Measurements from ENCODE around the gene ABCA8. TPM values are rescaled to one million over a fixed set of nuclear protein-coding genes. Genes with fewer than 3 reads are reported as not detected.
A peak's percentile ranks its signal among the peaks of the same experiment; 100 is the strongest.

The ABCA8 gene
- polyA plus RNA-seq, 4 donors: 1.2 to 3.8 (median 1.4) TPM

GRCh38 chr17:68943123-68943811 lies 11.9 kb downstream of the ABCA8 start:
- DNase-seq (ENCODE audit: low read depth in 4 of 4, low spot score in 3 of 4): no peak

GRCh38 chr17:68942389-68942788 lies 12.8 kb downstream of the ABCA8 start:
- no peak for DNase-seq (ENCODE audit: low read depth in 4 of 4, low spot score in 3 of 4)

DNA sequence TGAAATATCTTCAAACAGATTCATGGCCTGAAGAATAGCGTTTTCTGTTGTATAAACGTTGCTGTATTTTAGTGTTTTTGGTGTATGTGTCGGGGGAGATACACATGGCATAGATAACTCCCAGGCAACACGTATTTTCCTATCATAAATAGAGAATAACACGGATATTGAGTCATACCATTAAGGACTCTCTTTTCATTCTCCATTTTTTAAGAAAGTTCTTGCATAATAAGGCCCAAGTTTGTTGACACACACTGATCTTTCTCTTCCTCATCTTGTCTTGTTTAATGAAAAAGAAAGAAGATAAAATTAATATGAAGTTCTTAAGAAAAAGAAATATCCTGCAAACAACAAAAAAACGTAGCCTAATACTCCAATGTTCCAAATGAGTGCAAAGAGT lies 13.4 kb downstream of the ABCA8 start:
- no peak for DNase-seq (ENCODE audit: low read depth in 4 of 4, low spot score in 3 of 4)

GRCh38 chr17:68939195-68939594 lies 16.0 kb downstream of the ABCA8 start:
- DNase-seq (ENCODE audit: low read depth in 4 of 4, low spot score in 3 of 4): no peak

- peak in 1 of 4 donors; percentile 0 for DNase-seq (ENCODE audit: low read depth in 4 of 4, low spot score in 3 of 4)
Measured at GRCh38 chr17:68937890-68938514, 17.2 kb downstream of the ABCA8 start.

DNA sequence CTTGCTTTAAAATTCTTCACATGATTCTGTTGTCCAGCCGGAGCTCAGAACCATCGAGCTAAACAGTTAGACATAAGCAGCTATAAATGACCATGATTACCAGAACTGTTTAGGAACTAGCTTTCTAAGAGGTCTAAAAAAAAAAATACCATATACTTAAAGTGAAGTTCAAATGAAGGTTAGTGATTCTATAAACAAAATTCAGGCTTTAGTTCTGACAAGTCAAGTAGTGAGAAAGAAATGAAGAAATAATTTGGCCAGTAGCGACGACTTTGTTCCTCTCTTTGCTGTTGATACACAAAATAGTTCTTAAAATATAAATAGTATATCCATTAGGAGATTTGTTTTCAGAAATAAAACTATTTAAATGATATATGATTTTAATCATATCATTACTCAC lies 27.7 kb downstream of the ABCA8 start:
- DNase-seq (ENCODE audit: low read depth in 4 of 4, low spot score in 3 of 4): no peak

DNA sequence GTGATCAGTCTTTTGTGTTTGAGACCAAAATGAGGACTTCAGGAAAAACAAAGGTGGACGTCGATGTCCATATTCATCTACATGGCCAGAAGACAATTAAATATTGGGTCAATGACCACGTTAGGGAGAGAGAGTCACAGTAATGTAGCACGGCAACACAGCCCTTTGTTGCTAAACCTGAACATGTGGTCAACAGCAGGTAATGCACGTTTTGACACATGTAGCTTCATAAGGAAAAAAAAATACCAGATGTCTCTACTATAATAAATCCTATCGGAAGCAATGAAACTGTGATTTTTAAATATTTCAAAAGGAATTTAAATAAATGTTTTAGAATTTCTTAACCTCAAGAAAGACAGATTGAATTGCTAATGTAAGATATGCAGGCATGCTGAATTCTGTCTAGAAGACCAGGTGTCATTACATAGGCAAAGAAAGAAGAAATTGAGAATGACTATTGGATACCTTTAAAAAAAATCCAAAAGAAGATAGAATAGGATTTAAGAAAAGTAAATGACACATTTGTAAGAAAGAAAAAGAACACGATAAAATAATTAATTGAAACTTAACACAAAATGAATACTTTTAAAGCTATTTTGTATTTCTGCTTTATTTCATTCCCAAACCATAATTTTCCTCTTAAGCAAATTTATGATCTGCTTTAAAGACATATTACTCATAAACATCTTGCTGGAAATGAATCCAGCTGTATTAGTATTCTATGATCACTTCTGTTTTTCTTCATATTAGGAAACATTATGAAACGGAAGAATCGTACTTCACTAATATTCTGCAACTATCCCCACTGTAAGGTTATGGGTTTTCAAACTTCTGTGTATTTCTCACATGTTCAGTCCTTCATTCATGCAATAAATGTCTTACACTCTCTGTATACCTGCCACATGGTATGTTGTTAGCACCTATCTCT lies 30.1 kb downstream of the ABCA8 start:
- no peak for DNase-seq (ENCODE audit: low read depth in 4 of 4, low spot score in 3 of 4)

DNA sequence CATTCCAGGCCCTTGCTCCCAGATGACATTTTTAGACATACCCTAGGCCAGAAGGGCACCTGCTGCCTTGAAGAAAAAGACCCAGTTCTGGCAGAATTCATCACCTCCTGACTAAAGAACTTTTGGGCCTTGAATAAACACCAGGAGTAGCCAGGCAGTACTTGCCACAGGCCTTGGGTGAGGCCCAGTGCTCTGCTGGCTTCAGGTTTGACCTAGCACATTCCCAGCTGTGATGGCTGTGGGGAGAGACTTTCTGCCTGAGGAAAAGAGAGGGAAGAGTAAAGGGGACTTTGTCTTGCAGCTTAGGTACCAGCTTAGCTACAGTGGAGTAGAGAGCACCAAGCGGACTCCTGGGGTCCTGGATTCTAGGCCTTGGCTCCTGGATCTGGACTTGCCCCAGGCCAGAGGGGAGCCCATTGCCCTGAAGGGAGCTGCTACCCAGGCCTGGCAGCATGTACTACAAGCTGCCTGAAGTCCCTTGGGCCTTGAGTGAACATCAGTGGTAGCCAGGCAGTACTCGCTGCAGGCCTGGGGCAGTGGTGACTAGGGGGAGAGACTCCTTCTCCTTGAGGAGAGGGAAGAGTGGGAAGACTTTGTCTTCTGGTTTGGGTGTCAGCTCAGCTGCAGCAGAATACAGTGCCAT lies 44.3 kb downstream of the ABCA8 start:
- no peak for DNase-seq (ENCODE audit: low read depth in 4 of 4, low spot score in 3 of 4)

GRCh38 chr17:68910251-68910705 lies 44.9 kb downstream of the ABCA8 start:
- DNase-seq (ENCODE audit: low read depth in 4 of 4, low spot score in 3 of 4): no peak

GRCh38 chr17:68909066-68909465 lies 46.1 kb downstream of the ABCA8 start:
- peak; percentile 2 to 39 (median 24) for DNase-seq (ENCODE audit: low read depth in 4 of 4, low spot score in 3 of 4)

- DNase-seq (ENCODE audit: low read depth in 4 of 4, low spot score in 3 of 4): no peak
Measured at GRCh38 chr17:68908045-68908444, 47.1 kb downstream of the ABCA8 start.

DNA sequence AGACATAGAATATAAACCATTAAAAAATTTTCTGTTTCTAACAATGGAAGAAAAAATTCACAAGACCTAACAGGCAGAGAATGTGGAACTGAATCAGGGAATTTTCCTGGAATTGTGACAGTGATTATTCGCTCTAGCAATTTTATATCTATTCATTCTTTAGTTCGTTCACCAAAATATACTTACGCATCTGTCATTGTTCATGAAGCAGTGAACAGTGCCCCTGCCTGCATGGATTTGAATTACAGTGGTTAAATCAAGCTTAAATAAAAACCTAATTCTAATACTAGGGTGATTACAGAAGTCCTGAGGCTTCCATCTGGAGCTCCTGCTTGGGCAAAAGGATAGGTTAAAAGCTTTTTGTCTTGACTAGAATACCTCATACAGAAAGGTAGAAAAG lies 48.6 kb downstream of the ABCA8 start:
- DNase-seq (ENCODE audit: low read depth in 4 of 4, low spot score in 3 of 4): no peak

DNA sequence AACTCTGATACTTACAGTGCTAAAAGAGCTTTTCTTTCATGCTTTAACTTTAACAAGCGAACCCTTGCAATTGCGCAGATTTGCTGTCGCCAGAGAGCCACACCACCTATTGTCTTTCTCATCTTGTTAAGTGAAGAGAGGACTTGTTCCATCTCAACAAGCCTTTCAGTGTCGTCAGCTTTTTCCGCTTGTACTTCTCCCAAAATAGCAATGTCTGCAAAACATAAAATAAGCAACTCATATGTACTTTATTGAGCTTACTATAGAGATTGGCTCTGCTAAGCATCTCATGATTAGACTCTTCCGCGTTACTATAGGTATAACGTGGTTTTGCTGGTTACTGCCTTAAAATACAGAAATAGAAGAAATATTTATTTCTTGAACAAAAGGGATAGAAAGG lies 51.9 kb downstream of the ABCA8 start:
- no peak for DNase-seq (ENCODE audit: low read depth in 4 of 4, low spot score in 3 of 4)

DNA sequence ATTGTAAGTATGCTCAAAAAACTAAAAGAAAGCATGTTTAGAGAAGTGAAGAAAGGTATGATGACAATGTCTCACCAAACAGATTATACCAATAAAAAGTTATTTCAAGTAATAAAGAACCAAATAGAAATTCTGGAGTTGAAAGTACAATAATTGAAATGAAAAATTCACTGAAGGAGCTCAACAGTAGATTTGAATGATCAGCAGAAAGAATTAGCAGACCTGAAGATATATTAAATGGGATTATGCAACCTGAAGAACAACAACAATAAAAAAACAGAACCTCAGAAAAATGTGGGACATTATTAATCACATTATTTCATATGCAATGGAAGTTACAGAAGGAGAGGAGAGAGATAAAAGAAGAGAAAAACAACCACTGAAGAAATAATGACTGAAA lies 57.6 kb downstream of the ABCA8 start:
- no peak for DNase-seq (ENCODE audit: low read depth in 4 of 4, low spot score in 3 of 4)

- DNase-seq (ENCODE audit: low read depth in 4 of 4, low spot score in 3 of 4): no peak
Measured at GRCh38 chr17:68892658-68893057, 62.5 kb downstream of the ABCA8 start.

GRCh38 chr17:68892193-68892592 lies 63.0 kb downstream of the ABCA8 start:
- DNase-seq (ENCODE audit: low read depth in 4 of 4, low spot score in 3 of 4): no peak

DNA sequence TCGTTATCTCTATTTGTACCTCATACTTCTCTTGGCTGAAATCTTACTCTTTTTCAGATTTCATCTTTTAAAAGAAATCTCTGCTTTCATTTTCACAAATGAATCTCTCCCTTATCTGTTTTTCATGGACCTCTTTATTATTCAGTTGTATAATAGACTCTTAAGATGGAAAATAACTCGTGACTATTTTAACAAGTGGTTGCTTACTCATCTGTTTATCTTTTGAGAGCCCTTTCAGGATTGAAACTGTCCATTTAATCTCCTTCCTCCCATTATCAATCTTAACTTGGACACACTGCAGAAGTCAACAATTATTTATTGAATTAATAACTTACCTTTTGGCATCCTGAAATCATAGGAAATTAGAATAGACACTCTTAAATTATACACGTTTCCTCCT lies 68.8 kb downstream of the ABCA8 start:
- no peak for DNase-seq (ENCODE audit: low read depth in 4 of 4, low spot score in 3 of 4)

DNA sequence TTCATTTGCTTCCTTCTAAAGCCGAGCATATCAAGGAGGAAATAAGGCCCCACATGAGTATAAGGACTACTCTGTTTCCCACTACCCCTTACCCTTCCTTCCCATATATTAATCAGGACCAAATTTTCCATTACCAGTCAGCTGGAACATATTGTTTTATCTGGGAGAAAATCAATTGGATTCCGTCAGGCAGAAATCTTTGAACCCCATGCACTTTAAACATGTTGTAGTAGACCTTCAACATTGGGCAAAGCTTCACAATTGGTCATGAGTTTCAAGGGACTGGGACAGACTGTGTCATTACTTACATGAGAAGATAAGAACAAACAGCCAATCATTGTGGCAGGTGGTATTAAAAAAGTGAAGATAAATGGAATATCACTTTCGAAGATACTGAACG lies 70.3 kb downstream of the ABCA8 start:
- DNase-seq (ENCODE audit: low read depth in 4 of 4, low spot score in 3 of 4): no peak

DNA sequence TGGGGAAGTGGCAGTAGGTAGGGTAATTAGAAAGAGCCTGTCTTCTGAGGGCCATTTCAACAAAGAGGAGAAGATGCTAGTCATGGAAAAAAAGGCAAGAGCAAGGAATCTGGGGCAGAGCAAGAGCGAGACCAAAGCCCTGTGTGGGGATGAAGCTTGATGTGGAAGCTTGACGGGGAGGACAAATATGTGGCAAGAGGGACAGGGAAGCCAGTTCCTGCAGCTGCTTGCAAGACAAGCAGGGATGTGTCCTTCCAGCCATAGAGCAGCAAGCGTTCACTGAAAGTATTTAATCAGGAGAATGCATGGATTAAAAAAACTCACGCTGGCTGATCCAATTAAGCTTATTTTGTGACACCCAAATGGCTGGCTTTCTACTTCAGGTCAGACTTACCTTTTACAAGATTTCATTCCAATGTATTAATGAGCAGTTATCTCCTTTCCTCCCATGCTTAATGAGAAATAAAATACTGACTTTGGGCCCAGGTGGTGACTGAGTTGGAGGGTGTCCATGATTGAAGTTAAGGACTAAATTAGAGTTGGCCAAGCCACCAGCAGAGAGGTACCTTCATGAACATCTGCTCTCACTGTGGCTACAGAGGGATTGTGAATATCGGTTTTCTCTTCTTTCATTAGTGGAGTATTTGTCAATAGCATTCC lies 76.8 kb downstream of the ABCA8 start:
- no peak for DNase-seq (ENCODE audit: low read depth in 4 of 4, low spot score in 3 of 4)

- DNase-seq (ENCODE audit: low read depth in 4 of 4, low spot score in 3 of 4): no peak
Measured at GRCh38 chr17:68871447-68871846, 83.7 kb downstream of the ABCA8 start.
